ENCODE measurements around the gene APMAP.

Gene APMAP

GRCh38 chr20:25023356-25023755, 30.8 kb upstream of the APMAP start:
- no peak for DNase-seq

- DNase-seq: no peak
Observed at GRCh38 chr20:25022680-25023079, 30.1 kb upstream of the APMAP start.

- no peak for DNase-seq
Observed at GRCh38 chr20:25021336-25021735, 28.8 kb upstream of the APMAP start.

GRCh38 chr20:25020901-25021301, 28.4 kb upstream of the APMAP start:
- no peak for DNase-seq

GRCh38 chr20:25020345-25020744, 27.8 kb upstream of the APMAP start:
- no peak for DNase-seq

- DNase-seq: no peak
Observed at GRCh38 chr20:25019381-25020155, 27.0 kb upstream of the APMAP start.

GRCh38 chr20:25018841-25019240, 26.3 kb upstream of the APMAP start:
- no peak for DNase-seq

- no peak for DNase-seq
Observed at GRCh38 chr20:25018425-25018824, 25.9 kb upstream of the APMAP start.

GRCh38 chr20:25017257-25017803, 24.8 kb upstream of the APMAP start:
- DNase-seq: no peak

GRCh38 chr20:25016471-25016870, 23.9 kb upstream of the APMAP start:
- no peak for DNase-seq

- no peak for DNase-seq
Observed at GRCh38 chr20:25015986-25016385, 23.4 kb upstream of the APMAP start.

GRCh38 chr20:25014816-25015215, 22.3 kb upstream of the APMAP start:
- no peak for DNase-seq

- no peak for DNase-seq
Observed at GRCh38 chr20:25013478-25014380, 21.2 kb upstream of the APMAP start.

- no peak for DNase-seq
Observed at GRCh38 chr20:25012616-25013189, 20.2 kb upstream of the APMAP start.

GRCh38 chr20:25011831-25012241, 19.3 kb upstream of the APMAP start:
- DNase-seq: no peak

- no peak for DNase-seq
Observed at GRCh38 chr20:25011261-25011660, 18.7 kb upstream of the APMAP start.

GRCh38 chr20:25009218-25010145, 16.9 kb upstream of the APMAP start:
- no peak for DNase-seq

GRCh38 chr20:25008388-25009217, 16.1 kb upstream of the APMAP start:
- DNase-seq: no peak

GRCh38 chr20:25007491-25008305, 15.1 kb upstream of the APMAP start:
- DNase-seq: no peak

- no peak for DNase-seq
Observed at GRCh38 chr20:25006431-25007167, 14.0 kb upstream of the APMAP start.
